SU-DHL-6 (cell line): ENCODE measurements around the gene DLD.

Source experiments
- CTCF ChIP-seq: fragments of 200-600 bp; sonication (generic); IDR thresholded peaks from one replicate; pipeline ENCODE4 v1.5.1; 2017; ENCODE audit warnings: antibody characterized with exemption, mild to moderate bottlenecking, low read length, moderate library complexity; ENCODE audit not compliant: insufficient read depth, poor library complexity, severe bottlenecking
- EZH2phosphoT487 ChIP-seq: fragments of 200-600 bp; sonication (generic), shearing (Covaris generic); conservative IDR thresholded peaks from 2 replicates; pipeline ENCODE4 v1.6.1; 2018; ENCODE audit warnings: mild to moderate bottlenecking, antibody characterized with exemption, low read length, moderate library complexity, mixed read lengths

- TF ChIP-seq CTCF: no peak
- TF ChIP-seq EZH2phosphoT487: no peak
Measured at GRCh38 chr7:107944411-107945169, 53.6 kb downstream of the DLD start.
